ENCODE measurements around the gene CAB39L. TPM values are rescaled to one million over a fixed set of nuclear protein-coding genes. Genes with fewer than 3 reads are reported as not detected.

CAB39L gene
- total and polyA plus RNA-seq, 2 of the 4 experiments (the other 2 are of a cell fraction): 8.5 to 16.7 TPM

DNA sequence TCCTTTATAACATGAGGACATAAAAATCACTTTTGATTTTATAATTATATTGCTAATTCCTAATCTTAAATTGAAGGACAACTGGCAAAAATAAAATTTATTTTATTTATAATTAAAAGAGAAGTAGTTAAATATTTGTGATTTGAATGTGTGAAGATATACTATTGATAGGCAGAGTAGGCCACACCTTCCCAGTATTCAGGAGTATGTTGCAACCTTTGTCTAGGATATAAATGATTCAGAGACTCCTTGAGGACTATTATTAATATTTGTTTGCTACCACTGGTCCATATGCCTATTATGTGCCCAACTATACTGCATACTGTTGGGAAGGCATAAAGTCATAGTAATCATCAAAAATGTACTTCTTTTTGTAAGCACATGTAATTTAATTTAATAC is 101.9 kb downstream of the CAB39L start:
- no peak overlapping the region for H2BK120ac ChIP-seq (ENCODE audit: low read depth, low read length)
- no peak overlapping the region for H3K56ac ChIP-seq (ENCODE audit: extremely low read depth, insufficient read depth, low read length)
- no peaks in the 10 kb centered on the region for H4K20me1 ChIP-seq (ENCODE audit: insufficient read depth, low read length)
- H3K4me1 ChIP-seq (ENCODE audit: control insufficient read depth, insufficient read depth, low read length): peaks cover 11% of the 10 kb centered on the region; the same call in 1 of the 2 replicates
- no peak overlapping the region for H3K27ac ChIP-seq (ENCODE audit: insufficient read depth, low read length)
- ChIA-PET CTCF (no interaction called here), POLR2A (ENCODE audit: unreplicated experiment) (no interaction called here)
- dilution Hi-C loops (cut with HindIII; ENCODE audit: low sequenced_read_pairs, unreplicated experiment): no loop called here
- H3K4me3 ChIP-seq (ENCODE audit: insufficient read depth, low read depth, low read length): no peak overlapping the region
- H2BK15ac ChIP-seq (ENCODE audit: low read depth, low read length): no peak overlapping the region
- H3K4ac ChIP-seq (ENCODE audit: low read depth, low read length): no peak overlapping the region
- H3K27me3 ChIP-seq (ENCODE audit: control insufficient read depth, insufficient read depth, low read length): no peaks in the 10 kb centered on the region
- no peak for ATAC-seq (ENCODE audit: low read depth)
- H2AFZ ChIP-seq (replicated peaks; ENCODE audit: low read length, poor library complexity): no peak overlapping the region
- intact Hi-C loops (cut with micrococcal nuclease): no loop called here
- no peak overlapping the region for H4K5ac ChIP-seq (ENCODE audit: low read depth, low read length)
- H3K79me1 ChIP-seq (ENCODE audit: low read depth in 1 of 2, low read length in 2 of 2): no peaks in the 10 kb centered on the region
- no peak overlapping the region for H3K9ac ChIP-seq (ENCODE audit: low read depth, low read length)
- no peak overlapping the region for H2AK5ac ChIP-seq (ENCODE audit: low read depth, low read length)
- no peak overlapping the region for H3K14ac ChIP-seq (replicated peaks; ENCODE audit: low read depth, low read length)
- no peak overlapping the region for H2BK20ac ChIP-seq (ENCODE audit: low read depth, low read length)
- H3K36me3 ChIP-seq (ENCODE audit: control insufficient read depth, insufficient read depth, low read length): peaks cover 4% of the 10 kb centered on the region; the same call in 1 of the 2 replicates
- H2AK9ac ChIP-seq (replicated peaks; ENCODE audit: low read depth, low read length, poor library complexity): no peak overlapping the region
- H2BK5ac ChIP-seq (ENCODE audit: low read depth, low read length, poor library complexity, severe bottlenecking): peak overlapping the region; percentile 2
- H3K4me2 ChIP-seq (ENCODE audit: low read depth, low read length): no peak overlapping the region
- H3K9me1 ChIP-seq (ENCODE audit: insufficient read depth, low read length): peaks cover 9% of the 10 kb centered on the region
- no TSS peak for BruUV-seq (replicated peaks)
- in situ Hi-C loops (cut with MboI; ENCODE audit: low sequenced_read_pairs): no loop called here
- H3K18ac ChIP-seq (ENCODE audit: low read depth, low read length): no peak overlapping the region
- TF ChIP-seq, protein P1, sequence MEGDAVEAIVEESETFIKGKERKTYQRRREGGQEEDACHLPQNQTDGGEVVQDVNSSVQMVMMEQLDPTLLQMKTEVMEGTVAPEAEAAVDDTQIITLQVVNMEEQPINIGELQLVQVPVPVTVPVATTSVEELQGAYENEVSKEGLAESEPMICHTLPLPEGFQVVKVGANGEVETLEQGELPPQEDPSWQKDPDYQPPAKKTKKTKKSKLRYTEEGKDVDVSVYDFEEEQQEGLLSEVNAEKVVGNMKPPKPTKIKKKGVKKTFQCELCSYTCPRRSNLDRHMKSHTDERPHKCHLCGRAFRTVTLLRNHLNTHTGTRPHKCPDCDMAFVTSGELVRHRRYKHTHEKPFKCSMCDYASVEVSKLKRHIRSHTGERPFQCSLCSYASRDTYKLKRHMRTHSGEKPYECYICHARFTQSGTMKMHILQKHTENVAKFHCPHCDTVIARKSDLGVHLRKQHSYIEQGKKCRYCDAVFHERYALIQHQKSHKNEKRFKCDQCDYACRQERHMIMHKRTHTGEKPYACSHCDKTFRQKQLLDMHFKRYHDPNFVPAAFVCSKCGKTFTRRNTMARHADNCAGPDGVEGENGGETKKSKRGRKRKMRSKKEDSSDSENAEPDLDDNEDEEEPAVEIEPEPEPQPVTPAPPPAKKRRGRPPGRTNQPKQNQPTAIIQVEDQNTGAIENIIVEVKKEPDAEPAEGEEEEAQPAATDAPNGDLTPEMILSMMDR (conservative IDR thresholded peaks at IDR 0.05; ENCODE audit: low read depth, low read length): no peak
- TF ChIP-seq, protein P2, sequence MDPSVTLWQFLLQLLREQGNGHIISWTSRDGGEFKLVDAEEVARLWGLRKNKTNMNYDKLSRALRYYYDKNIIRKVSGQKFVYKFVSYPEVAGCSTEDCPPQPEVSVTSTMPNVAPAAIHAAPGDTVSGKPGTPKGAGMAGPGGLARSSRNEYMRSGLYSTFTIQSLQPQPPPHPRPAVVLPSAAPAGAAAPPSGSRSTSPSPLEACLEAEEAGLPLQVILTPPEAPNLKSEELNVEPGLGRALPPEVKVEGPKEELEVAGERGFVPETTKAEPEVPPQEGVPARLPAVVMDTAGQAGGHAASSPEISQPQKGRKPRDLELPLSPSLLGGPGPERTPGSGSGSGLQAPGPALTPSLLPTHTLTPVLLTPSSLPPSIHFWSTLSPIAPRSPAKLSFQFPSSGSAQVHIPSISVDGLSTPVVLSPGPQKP (IDR thresholded peaks at IDR 0.05; ENCODE audit: borderline replicate concordance, low read depth, low read length): no peak
- TF ChIP-seq POLR2A (IDR thresholded peaks at IDR 0.05; ENCODE audit: low read depth, low read length) (no peak), CEBPB (IDR thresholded peaks at IDR 0.05; ENCODE audit: low read depth, low read length) (peak; percentile 58), BHLHE40 (IDR thresholded peaks at IDR 0.05; ENCODE audit: low read depth, low read length) (no peak)
- H3K9me3 ChIP-seq (ENCODE audit: control insufficient read depth, insufficient read depth, low read length): no peaks in the 10 kb centered on the region
- no peak overlapping the region for H4K8ac ChIP-seq (ENCODE audit: low read depth in 2 of 2, low read length in 2 of 2)
- DNase-seq: no peak
- no peak overlapping the region for H4K91ac ChIP-seq (ENCODE audit: insufficient read depth, low read depth, low read length)
- H3K23ac ChIP-seq (ENCODE audit: low read depth, low read length): no peak overlapping the region
